Posterior cingulate gyrus (tissue), 11 donors: ENCODE measurements around the gene CBX6.

Source experiments
- DNase-seq, 10 donors: peaks; one replicate each; pipeline versions ENCODE4 v3.0.0 to v3.0.0-alpha.2; 2020 to 2021; ENCODE audit warnings: mixed read lengths in 3 of 10
- intact Hi-C: fragments of 100-400 bp; cut with DNase I; formaldehyde crosslinking; loops from one replicate; pipeline ENCODE4 v1.15.1; 2023

Gene CBX6

GRCh38 chr22:38843657-38844314, 28.2 kb downstream of the CBX6 start, which contains the start of gene NPTXR:
Gene NPTXR (minus strand): TSS chr22:38844028.
- DNase-seq: peak in 6 of 10 donors; percentile 45 to 93 (median 67)
- intact Hi-C loops: loop anchor here (5.0 kb wide), 1 partner anchor 76 kb away; no protein-coding TSS in a partner anchor

- intact Hi-C loops: loop anchor here (5.0 kb wide), 1 partner anchor 76 kb away; no protein-coding TSS in a partner anchor
These were observed 28.8 kb downstream of the CBX6 start for GRCh38 chr22:38843201-38843656.

GRCh38 chr22:38842512-38843200, 29.4 kb downstream of the CBX6 start:
- intact Hi-C loops: loop anchor here (5.0 kb wide), 1 partner anchor 75 kb away; no protein-coding TSS in a partner anchor
- peak in 1 of 10 donors; percentile 59 for DNase-seq

More at GRCh38 chr22:38843201-38843656, 28.8 kb downstream of the CBX6 start:
- DNase-seq: peak in 2 of 10 donors; percentile 80 to 94

- intact Hi-C loops: loop anchor here (5.0 kb wide), 1 partner anchor 74 kb away; no protein-coding TSS in a partner anchor
- peak in 1 of 10 donors; percentile 10 for DNase-seq
These were observed 30.4 kb downstream of the CBX6 start for GRCh38 chr22:38841635-38842034.

GRCh38 chr22:38841211-38841610, 30.8 kb downstream of the CBX6 start:
- DNase-seq: peak in 1 of 10 donors; percentile 71
- intact Hi-C loops: loop anchor here (5.0 kb wide), 1 partner anchor 74 kb away; no protein-coding TSS in a partner anchor

- intact Hi-C loops: loop anchor here (5.0 kb wide), 1 partner anchor 73 kb away; no protein-coding TSS in a partner anchor
- peak in 1 of 10 donors; percentile 48 for DNase-seq
These were observed 31.9 kb downstream of the CBX6 start for GRCh38 chr22:38840129-38840528.

- intact Hi-C loops: loop anchor here (5.0 kb wide), 1 partner anchor 72 kb away; no protein-coding TSS in a partner anchor
- no peak for DNase-seq
These were observed 32.3 kb downstream of the CBX6 start for GRCh38 chr22:38839686-38840085.

- intact Hi-C loops: no loop called here
- peak in 1 of 10 donors; percentile 8 for DNase-seq
These were observed 34.5 kb downstream of the CBX6 start for GRCh38 chr22:38837414-38837928.

- intact Hi-C loops: no loop called here
These were observed 36.1 kb downstream of the CBX6 start for GRCh38 chr22:38835888-38836301.

GRCh38 chr22:38834991-38835390, 37.0 kb downstream of the CBX6 start:
- intact Hi-C loops: loop anchor here (5.0 kb wide), 1 partner anchor 48 kb away; no protein-coding TSS in a partner anchor
- DNase-seq: peak in 3 of 10 donors; percentile 11 to 66 (median 48)

More at GRCh38 chr22:38835888-38836301, 36.1 kb downstream of the CBX6 start:
- DNase-seq: peak in 3 of 10 donors; percentile 46 to 82 (median 80)

GRCh38 chr22:38834215-38834953, 37.6 kb downstream of the CBX6 start:
- intact Hi-C loops: loop anchor here (5.0 kb wide), 1 partner anchor 47 kb away; no protein-coding TSS in a partner anchor
- DNase-seq: peak in 3 of 10 donors; percentile 5 to 57 (median 23)

GRCh38 chr22:38833061-38833460, 39.0 kb downstream of the CBX6 start:
- intact Hi-C loops: loop anchor here (5.0 kb wide), 1 partner anchor 46 kb away; no protein-coding TSS in a partner anchor

GRCh38 chr22:38832005-38832978, 39.7 kb downstream of the CBX6 start:
- peak; percentile 17 to 95 (median 64) for DNase-seq
- intact Hi-C loops: loop anchor here (5.0 kb wide), 1 partner anchor 45 kb away; no protein-coding TSS in a partner anchor

More at GRCh38 chr22:38833061-38833460, 39.0 kb downstream of the CBX6 start:
- peak in 3 of 10 donors; percentile 7 to 67 (median 46) for DNase-seq

- intact Hi-C loops: loop anchor here (5.0 kb wide), 1 partner anchor 44 kb away; no protein-coding TSS in a partner anchor
- peak in 3 of 10 donors; percentile 18 to 86 (median 61) for DNase-seq
These were observed 40.7 kb downstream of the CBX6 start for GRCh38 chr22:38831166-38831945.

GRCh38 chr22:38830845-38831108, 41.2 kb downstream of the CBX6 start:
- DNase-seq: peak in 2 of 10 donors; percentile 9 to 55
- intact Hi-C loops: loop anchor here (5.0 kb wide), 1 partner anchor 43 kb away; no protein-coding TSS in a partner anchor

GRCh38 chr22:38830026-38830844, 41.8 kb downstream of the CBX6 start:
- peak in 7 of 10 donors; percentile 44 to 94 (median 56) for DNase-seq
- intact Hi-C loops: loop anchor here (5.0 kb wide), 1 partner anchor 43 kb away; no protein-coding TSS in a partner anchor

- intact Hi-C loops: no loop called here
- DNase-seq: peak in 2 of 10 donors; percentile 3 to 50
These were observed 42.5 kb downstream of the CBX6 start for GRCh38 chr22:38829485-38829884.
